ENCODE measurements around the gene OR4M1.
"Not testable (repeated sequence)": the region's sequence is repeated elsewhere in the genome, so short reads cannot be mapped to it uniquely, and the experiment has no call there.

The OR4M1 gene

GRCh38 chr14:19799880-19800279 is 26.6 kb downstream of the OR4M1 start:
- Mint-ChIP-seq H3K36me3 (ENCODE audit: low read depth) (no peaks in the 10 kb centered on the region), H3K4me3 (no peak overlapping the region), H3K4me1 (ENCODE audit: low read depth) (no peaks in the 10 kb centered on the region), H3K9me3 (no peaks in the 10 kb centered on the region), H3K27me3 (no peaks in the 10 kb centered on the region), H3K27ac (no peak overlapping the region)
- intact Hi-C loops (cut with micrococcal nuclease) = no loop called here

- H3K9me3 Mint-ChIP-seq = no peaks in the 10 kb centered on the region
- no peaks in the 10 kb centered on the region for H3K36me3 Mint-ChIP-seq (ENCODE audit: low read depth)
- H3K27ac Mint-ChIP-seq = no peak overlapping the region
- H3K4me1 Mint-ChIP-seq (ENCODE audit: low read depth) = no peaks in the 10 kb centered on the region
- no peak overlapping the region for H3K4me3 Mint-ChIP-seq
- intact Hi-C loops (cut with micrococcal nuclease) = no loop called here
- no peaks in the 10 kb centered on the region for H3K27me3 Mint-ChIP-seq
Measured at GRCh38 chr14:19800282-19801117, 27.2 kb downstream of the OR4M1 start.

GRCh38 chr14:19801118-19801464 is 27.8 kb downstream of the OR4M1 start:
- H3K4me3 Mint-ChIP-seq = no peak overlapping the region
- no peaks in the 10 kb centered on the region for H3K27me3 Mint-ChIP-seq
- H3K4me1 Mint-ChIP-seq (ENCODE audit: low read depth) = no peaks in the 10 kb centered on the region
- H3K36me3 Mint-ChIP-seq (ENCODE audit: low read depth) = no peaks in the 10 kb centered on the region
- no peak overlapping the region for H3K27ac Mint-ChIP-seq
- H3K9me3 Mint-ChIP-seq = no peaks in the 10 kb centered on the region
- intact Hi-C loops (cut with micrococcal nuclease) = no loop called here

- H3K36me3 Mint-ChIP-seq (ENCODE audit: low read depth); H3K27me3 Mint-ChIP-seq; H3K4me1 Mint-ChIP-seq (ENCODE audit: low read depth); H3K9me3 Mint-ChIP-seq; intact Hi-C loops (cut with micrococcal nuclease); H3K27ac Mint-ChIP-seq; H3K4me3 Mint-ChIP-seq: not testable (repeated sequence)
Measured at GRCh38 chr14:19803470-19803869, 30.2 kb downstream of the OR4M1 start, which contains the start of gene OR4N2. Gene OR4N2 (plus strand): TSS chr14:19803770. CDS start chr14:19827449, 23,679 bp downstream.

GRCh38 chr14:19813171-19813920 is 40.0 kb downstream of the OR4M1 start:
- intact Hi-C loops (cut with micrococcal nuclease) = not testable (repeated sequence)

GRCh38 chr14:19819879-19820278 is 46.6 kb downstream of the OR4M1 start:
- H3K4me1 Mint-ChIP-seq (ENCODE audit: low read depth); H3K27me3 Mint-ChIP-seq; H3K36me3 Mint-ChIP-seq (ENCODE audit: low read depth); H3K4me3 Mint-ChIP-seq; intact Hi-C loops (cut with micrococcal nuclease); H3K27ac Mint-ChIP-seq: not testable (repeated sequence)
- H3K9me3 Mint-ChIP-seq = peaks cover 26% of the 10 kb centered on the region

More at GRCh38 chr14:19813171-19813920, 40.0 kb downstream of the OR4M1 start:
- H3K36me3 Mint-ChIP-seq (ENCODE audit: low read depth); H3K27ac Mint-ChIP-seq; H3K27me3 Mint-ChIP-seq; H3K9me3 Mint-ChIP-seq; H3K4me3 Mint-ChIP-seq; H3K4me1 Mint-ChIP-seq (ENCODE audit: low read depth): not testable (repeated sequence)

GRCh38 chr14:19821016-19821415 is 47.7 kb downstream of the OR4M1 start:
- H3K36me3 Mint-ChIP-seq (ENCODE audit: low read depth); H3K27me3 Mint-ChIP-seq; H3K4me3 Mint-ChIP-seq; H3K4me1 Mint-ChIP-seq (ENCODE audit: low read depth); intact Hi-C loops (cut with micrococcal nuclease); H3K27ac Mint-ChIP-seq: not testable (repeated sequence)
- H3K9me3 Mint-ChIP-seq = peaks cover 26% of the 10 kb centered on the region

GRCh38 chr14:19823178-19823577 is 49.9 kb downstream of the OR4M1 start:
- no peaks in the 10 kb centered on the region for H3K27me3 Mint-ChIP-seq
- no peak overlapping the region for H3K4me3 Mint-ChIP-seq
- peaks cover 26% of the 10 kb centered on the region for H3K9me3 Mint-ChIP-seq
- H3K27ac Mint-ChIP-seq = no peak overlapping the region
- no peaks in the 10 kb centered on the region for H3K36me3 Mint-ChIP-seq (ENCODE audit: low read depth)
- intact Hi-C loops (cut with micrococcal nuclease) = no loop called here
- no peaks in the 10 kb centered on the region for H3K4me1 Mint-ChIP-seq (ENCODE audit: low read depth)

GRCh38 chr14:19823765-19824164 is 50.5 kb downstream of the OR4M1 start:
- peaks cover 26% of the 10 kb centered on the region for H3K9me3 Mint-ChIP-seq

GRCh38 chr14:19827626-19828244 is 54.4 kb downstream of the OR4M1 start:
- H3K36me3 Mint-ChIP-seq (ENCODE audit: low read depth); intact Hi-C loops (cut with micrococcal nuclease); H3K9me3 Mint-ChIP-seq; H3K27ac Mint-ChIP-seq; H3K27me3 Mint-ChIP-seq; H3K4me3 Mint-ChIP-seq; H3K4me1 Mint-ChIP-seq (ENCODE audit: low read depth): not testable (repeated sequence)

More at GRCh38 chr14:19823765-19824164, 50.5 kb downstream of the OR4M1 start:
- H3K4me1 Mint-ChIP-seq (ENCODE audit: low read depth) = no peaks in the 10 kb centered on the region
- H3K27ac Mint-ChIP-seq = no peak overlapping the region
- H3K4me3 Mint-ChIP-seq = no peak overlapping the region
- no peaks in the 10 kb centered on the region for H3K36me3 Mint-ChIP-seq (ENCODE audit: low read depth)
- no peaks in the 10 kb centered on the region for H3K27me3 Mint-ChIP-seq
- intact Hi-C loops (cut with micrococcal nuclease) = no loop called here

GRCh38 chr14:19828314-19828713 is 55.0 kb downstream of the OR4M1 start:
- Mint-ChIP-seq H3K4me1 (ENCODE audit: low read depth) (no peaks in the 10 kb centered on the region), H3K27ac (no peak overlapping the region), H3K36me3 (ENCODE audit: low read depth) (no peaks in the 10 kb centered on the region), H3K27me3 (no peaks in the 10 kb centered on the region), H3K9me3 (no peaks in the 10 kb centered on the region), H3K4me3 (no peak overlapping the region)
- intact Hi-C loops (cut with micrococcal nuclease) = no loop called here
